Central memory CD4-positive, alpha-beta T cell (primary cell): ENCODE results near the gene THNSL1.

Experiments used
- DNase-seq: peaks from one replicate; pipeline ENCODE4 v3.0.0; 2022

The THNSL1 gene

GRCh38 chr10:25061125-25061524, 44.7 kb downstream of the THNSL1 start:
- DNase-seq = no peak

- DNase-seq = no peak
Measured at GRCh38 chr10:25061711-25062449, 45.5 kb downstream of the THNSL1 start.

GRCh38 chr10:25063157-25063556, 46.7 kb downstream of the THNSL1 start:
- no peak for DNase-seq

GRCh38 chr10:25063644-25064043, 47.2 kb downstream of the THNSL1 start:
- no peak for DNase-seq

- no peak for DNase-seq
Measured at GRCh38 chr10:25064401-25064800, 48.0 kb downstream of the THNSL1 start.

- DNase-seq = no peak
Measured at GRCh38 chr10:25065761-25066476, 49.5 kb downstream of the THNSL1 start.

- DNase-seq = no peak
Measured at GRCh38 chr10:25068152-25069058, 52.0 kb downstream of the THNSL1 start.

- DNase-seq = no peak
Measured at GRCh38 chr10:25071227-25071626, 54.8 kb downstream of the THNSL1 start.

GRCh38 chr10:25072786-25073185, 56.4 kb downstream of the THNSL1 start:
- DNase-seq = no peak

GRCh38 chr10:25075825-25076224, 59.4 kb downstream of the THNSL1 start:
- no peak for DNase-seq
